HCT116 (cell line): ENCODE results near the gene TYMS. TPM values are rescaled to one million over a fixed set of nuclear protein-coding genes. Genes with fewer than 3 reads are reported as not detected.

Source experiments
- ATAC-seq: fragments of 200-7000 bp; cut with Tn5 transposase; 2 replicates; pipeline ENCODE4 v1.9.1; 2020; ENCODE audit warnings: mild to moderate bottlenecking, moderate library complexity
- BruUV-seq: library from RNA; stranded (reverse); fragments of 400-500 nt; replicated peaks from 2 replicates; lab custom pipeline; 2021; lab: Mats Ljungman, UMichigan
- CTCF ChIA-PET: fragments of 300-600 bp; sonication (Branson Sonifier 250); formaldehyde crosslinking; loops from one replicate; lab custom pipeline; 2021; ENCODE audit warnings: antibody characterized with exemption; lab: Charles Lee
- POLR2A ChIA-PET: fragments of 300-600, 350-600 bp; sonication (Branson Sonifier 250); formaldehyde crosslinking; loops from one replicate; lab custom pipeline; 2021; ENCODE audit warnings: antibody characterized with exemption; lab: Charles Lee
- RAD21 ChIA-PET, 2 experiments: fragments of 300-600 bp; sonication (Branson Sonifier 250); formaldehyde crosslinking; loops; one replicate each; lab custom pipeline; 2023; ENCODE audit warnings: low total read pairs in 2 of 2; ENCODE audit not compliant: uncharacterized antibody in 2 of 2, unreplicated experiment in 2 of 2, low non-redundant PET in 1 of 2; lab: Charles Lee
- DNase-seq: peaks from one replicate; pipeline ENCODE4 v3.0.0-alpha.2; 2010; ENCODE audit warnings: low read depth, low spot score
- H2AFZ ChIP-seq: fragments of 200-600 bp; shearing (Covaris generic), sonication (generic); 2 replicates; pipeline ENCODE4 v1.6.1; 2017; ENCODE audit warnings: low read depth, mixed run types, mixed read lengths, antibody characterized with exemption, low read length; ENCODE audit not compliant: poor library complexity, severe bottlenecking
- H3K27ac ChIP-seq: 2 replicates; pipeline ENCODE4 v1.5.1; 2012; ENCODE audit warnings: low read depth, low read length
- H3K27me3 ChIP-seq: fragments of 200-600 bp; sonication (generic); 2 replicates; pipeline ENCODE4 v1.6.1; 2016; ENCODE audit warnings: mixed run types, low read length, mixed read lengths; ENCODE audit not compliant: insufficient read depth
- H3K36me3 ChIP-seq, 2 experiments: fragments of 200-500 bp in 1 of 2; fragments of 200-600 bp in 1 of 2; sonication (Bioruptor generic) in 1 of 2; sonication (generic) in 1 of 2; 2 replicates each; pipeline versions ENCODE4 v1.5.1 to v1.6.1; 2014 to 2016; ENCODE audit warnings: low read length in 2 of 2, inconsistent platforms in 1 of 2, mixed read lengths in 1 of 2, mixed run types in 1 of 2; ENCODE audit not compliant: insufficient read depth in 2 of 2, control insufficient read depth in 1 of 2
- H3K4me1 ChIP-seq, 2 experiments: fragments of 200-600 bp in 1 of 2; sonication (generic) in 1 of 2; 2 replicates each; pipeline versions ENCODE4 v1.5.1 to v1.6.1; 2012 to 2017; ENCODE audit warnings: low read length in 2 of 2, inconsistent platforms in 1 of 2, mild to moderate bottlenecking in 1 of 2, mixed read lengths in 1 of 2, mixed run types in 1 of 2, moderate library complexity in 1 of 2; ENCODE audit not compliant: insufficient read depth in 2 of 2, control insufficient read depth in 1 of 2
- H3K4me2 ChIP-seq: fragments of 200-600 bp; sonication (generic); 2 replicates; pipeline ENCODE4 v1.6.1; 2017; ENCODE audit warnings: mixed run types, low read length, mixed read lengths
- H3K4me3 ChIP-seq, 2 experiments: fragments of 200-600 bp in 1 of 2; sonication (generic) in 1 of 2; replicated peaks in 1 of 2; 2 replicates each; pipeline ENCODE4 v1.5.1; 2011 to 2016; ENCODE audit warnings: low read length in 2 of 2, control low read depth in 1 of 2, low read depth in 1 of 2, mild to moderate bottlenecking in 1 of 2, mixed read lengths in 1 of 2, mixed run types in 1 of 2
- H3K79me2 ChIP-seq: fragments of 200-600 bp; sonication (generic); 2 replicates; pipeline ENCODE4 v1.6.1; 2017; ENCODE audit warnings: mild to moderate bottlenecking, mixed run types, low read length, moderate library complexity, mixed read lengths; ENCODE audit not compliant: insufficient read depth
- H3K9ac ChIP-seq: fragments of 200-600 bp; sonication (generic); 2 replicates; pipeline ENCODE4 v1.6.1; 2016; ENCODE audit warnings: low read length, mixed read lengths
- H3K9me2 ChIP-seq: fragments of 200-600 bp; sonication (generic), shearing (Covaris generic); 2 replicates; pipeline ENCODE4 v1.6.1; 2017; ENCODE audit warnings: mixed run types, mild to moderate bottlenecking, moderate library complexity; ENCODE audit not compliant: insufficient read depth
- H3K9me3 ChIP-seq, 2 experiments: fragments of 200-500 bp in 1 of 2; fragments of 200-600 bp in 1 of 2; sonication (Bioruptor generic) in 1 of 2; sonication (generic) in 1 of 2; 2 replicates each; pipeline ENCODE4 v1.6.1; 2014 to 2017; ENCODE audit warnings: low read length in 2 of 2, mixed read lengths in 2 of 2, inconsistent platforms in 1 of 2, low read depth in 1 of 2, mild to moderate bottlenecking in 1 of 2, mixed run types in 1 of 2, moderate library complexity in 1 of 2; ENCODE audit not compliant: control insufficient read depth in 1 of 2, insufficient read depth in 1 of 2
- H4K20me1 ChIP-seq: fragments of 200-600 bp; sonication (generic), shearing (Covaris generic); 2 replicates; pipeline ENCODE4 v1.6.1; 2017; ENCODE audit warnings: mixed run types, mild to moderate bottlenecking, moderate library complexity; ENCODE audit not compliant: insufficient read depth
- CBX3 ChIP-seq: IDR thresholded peaks from 2 replicates; pipeline ENCODE4 v1.6.1; 2012; ENCODE audit warnings: low read depth
- EGR1 ChIP-seq: IDR thresholded peaks from 2 replicates; pipeline ENCODE4 v1.6.1; 2012; ENCODE audit warnings: low read depth
- ELF1 ChIP-seq: IDR thresholded peaks from 2 replicates; pipeline ENCODE4 v1.6.1; 2012; ENCODE audit warnings: low read depth, borderline replicate concordance
- POLR2A ChIP-seq: IDR thresholded peaks from 2 replicates; pipeline ENCODE4 v1.7.0; 2011; ENCODE audit warnings: borderline replicate concordance; ENCODE audit not compliant: insufficient read depth, insufficient read length; ENCODE audit errors: extremely low read depth
- RAD21 ChIP-seq: IDR thresholded peaks from 2 replicates; pipeline ENCODE4 v1.6.1; 2012; ENCODE audit warnings: low read depth, mild to moderate bottlenecking
- YY1 ChIP-seq: IDR thresholded peaks from 2 replicates; pipeline ENCODE4 v1.6.1; 2011; ENCODE audit warnings: low read length, low read depth, moderate library complexity, mild to moderate bottlenecking; ENCODE audit not compliant: insufficient replicate concordance; ENCODE audit errors: extremely low read depth
- intact Hi-C: fragments of 100-400 bp; cut with micrococcal nuclease; formaldehyde crosslinking; loops from 2 replicates; pipeline ENCODE4 v1.10.0; 2022
- total RNA-seq: library from RNA; stranded (reverse); gene quantifications from one replicate; pipeline ENCODE4 v1.2.1, GENCODE V29; 2021; ENCODE audit not compliant: unreplicated experiment
- TF ChIP-seq, protein P1 (sequence below), 3 experiments: fragments of 200-600 bp in 1 of 3; sonication (generic) in 1 of 3; IDR thresholded peaks in 2 of 3; conservative IDR thresholded peaks in 1 of 3; 2 replicates each; pipeline ENCODE4 v1.5.1; 2012 to 2017; ENCODE audit warnings: low read depth in 2 of 3, low read length in 2 of 3, antibody characterized with exemption in 1 of 3, borderline replicate concordance in 1 of 3, control low read depth in 1 of 3, mild to moderate bottlenecking in 1 of 3, mixed read lengths in 1 of 3, mixed run types in 1 of 3, moderate library complexity in 1 of 3; ENCODE audit not compliant: insufficient read depth in 1 of 3
- TF ChIP-seq, protein P2 (sequence below): IDR thresholded peaks from 2 replicates; pipeline ENCODE4 v1.6.1; 2012; ENCODE audit warnings: low read depth

Gene TYMS
- total RNA-seq, 1 experiment from 2014 or later, result 245 TPM

DNA sequence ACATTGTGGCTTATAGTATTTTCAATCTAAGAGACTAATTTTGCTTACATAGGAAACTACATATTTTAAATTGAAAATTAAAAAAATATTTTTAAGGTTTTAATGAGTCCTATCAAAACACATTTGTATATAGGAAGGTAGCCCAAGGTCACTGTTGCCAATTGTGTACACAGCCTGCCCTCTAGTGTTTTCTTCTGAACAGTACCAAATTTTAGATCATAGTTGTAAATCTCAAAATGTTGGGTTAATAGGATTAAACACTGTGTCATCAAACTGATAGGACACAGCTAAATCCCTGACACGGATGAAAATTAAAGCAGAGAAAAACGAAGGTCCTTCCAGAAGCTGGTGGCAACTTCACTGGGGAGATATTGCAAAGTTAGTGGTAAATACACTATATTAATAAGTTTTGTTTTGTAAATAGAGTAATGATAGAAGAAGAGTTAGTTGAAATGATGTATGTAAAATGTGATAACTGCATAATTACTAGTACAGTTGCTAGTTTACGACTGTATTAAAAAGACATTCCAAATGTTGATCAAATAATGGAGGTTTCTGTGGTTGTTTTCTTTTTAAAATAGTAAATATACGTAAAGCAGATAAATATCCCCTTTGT lies 41.0 kb upstream of the TYMS start:
- Histone ChIP-seq H3K79me2 (no peaks in the 10 kb centered on the region), H2AFZ (no peak overlapping the region), H3K9me3 (no peaks in the 10 kb centered on the region), H3K36me3 (no peaks in the 10 kb centered on the region), H3K4me1 (no peaks in the 10 kb centered on the region), H3K4me2 (no peak overlapping the region), H3K4me3 (no peak overlapping the region), H3K9ac (no peak overlapping the region), H3K27ac (no peak overlapping the region), H4K20me1 (no peaks in the 10 kb centered on the region), H3K9me2 (no peaks in the 10 kb centered on the region), H3K27me3 (no peaks in the 10 kb centered on the region)
- CTCF ChIA-PET, result interaction anchor here (0.8 kb wide), 1 partner anchor 325 kb away, joined by 3 read pairs; no protein-coding TSS in a partner anchor
- no TSS peak for BruUV-seq
- DNase-seq (peak; percentile 35), ATAC-seq (peak; percentile 78)
- intact Hi-C loops, result loop anchor here (1.0 to 5.0 kb wide), 3 partner anchors 19 to 330 kb away; no protein-coding TSS in a partner anchor
- TF ChIP-seq, protein P1, sequence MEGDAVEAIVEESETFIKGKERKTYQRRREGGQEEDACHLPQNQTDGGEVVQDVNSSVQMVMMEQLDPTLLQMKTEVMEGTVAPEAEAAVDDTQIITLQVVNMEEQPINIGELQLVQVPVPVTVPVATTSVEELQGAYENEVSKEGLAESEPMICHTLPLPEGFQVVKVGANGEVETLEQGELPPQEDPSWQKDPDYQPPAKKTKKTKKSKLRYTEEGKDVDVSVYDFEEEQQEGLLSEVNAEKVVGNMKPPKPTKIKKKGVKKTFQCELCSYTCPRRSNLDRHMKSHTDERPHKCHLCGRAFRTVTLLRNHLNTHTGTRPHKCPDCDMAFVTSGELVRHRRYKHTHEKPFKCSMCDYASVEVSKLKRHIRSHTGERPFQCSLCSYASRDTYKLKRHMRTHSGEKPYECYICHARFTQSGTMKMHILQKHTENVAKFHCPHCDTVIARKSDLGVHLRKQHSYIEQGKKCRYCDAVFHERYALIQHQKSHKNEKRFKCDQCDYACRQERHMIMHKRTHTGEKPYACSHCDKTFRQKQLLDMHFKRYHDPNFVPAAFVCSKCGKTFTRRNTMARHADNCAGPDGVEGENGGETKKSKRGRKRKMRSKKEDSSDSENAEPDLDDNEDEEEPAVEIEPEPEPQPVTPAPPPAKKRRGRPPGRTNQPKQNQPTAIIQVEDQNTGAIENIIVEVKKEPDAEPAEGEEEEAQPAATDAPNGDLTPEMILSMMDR (IDR thresholded peaks at IDR 0.05 in 2 of 3, conservative IDR thresholded peaks at IDR 0.05 in 1 of 3; ENCODE audit: borderline replicate concordance in 1 of 3, insufficient read depth in 1 of 3, low read depth in 2 of 3, low read length in 2 of 3), result peak; percentile 62 to 76 (median 69)
- TF ChIP-seq EGR1 (no peak), RAD21 (peak; percentile 85), POLR2A (no peak), YY1 (no peak), ELF1 (no peak), CBX3 (no peak)
- TF ChIP-seq, protein P2, sequence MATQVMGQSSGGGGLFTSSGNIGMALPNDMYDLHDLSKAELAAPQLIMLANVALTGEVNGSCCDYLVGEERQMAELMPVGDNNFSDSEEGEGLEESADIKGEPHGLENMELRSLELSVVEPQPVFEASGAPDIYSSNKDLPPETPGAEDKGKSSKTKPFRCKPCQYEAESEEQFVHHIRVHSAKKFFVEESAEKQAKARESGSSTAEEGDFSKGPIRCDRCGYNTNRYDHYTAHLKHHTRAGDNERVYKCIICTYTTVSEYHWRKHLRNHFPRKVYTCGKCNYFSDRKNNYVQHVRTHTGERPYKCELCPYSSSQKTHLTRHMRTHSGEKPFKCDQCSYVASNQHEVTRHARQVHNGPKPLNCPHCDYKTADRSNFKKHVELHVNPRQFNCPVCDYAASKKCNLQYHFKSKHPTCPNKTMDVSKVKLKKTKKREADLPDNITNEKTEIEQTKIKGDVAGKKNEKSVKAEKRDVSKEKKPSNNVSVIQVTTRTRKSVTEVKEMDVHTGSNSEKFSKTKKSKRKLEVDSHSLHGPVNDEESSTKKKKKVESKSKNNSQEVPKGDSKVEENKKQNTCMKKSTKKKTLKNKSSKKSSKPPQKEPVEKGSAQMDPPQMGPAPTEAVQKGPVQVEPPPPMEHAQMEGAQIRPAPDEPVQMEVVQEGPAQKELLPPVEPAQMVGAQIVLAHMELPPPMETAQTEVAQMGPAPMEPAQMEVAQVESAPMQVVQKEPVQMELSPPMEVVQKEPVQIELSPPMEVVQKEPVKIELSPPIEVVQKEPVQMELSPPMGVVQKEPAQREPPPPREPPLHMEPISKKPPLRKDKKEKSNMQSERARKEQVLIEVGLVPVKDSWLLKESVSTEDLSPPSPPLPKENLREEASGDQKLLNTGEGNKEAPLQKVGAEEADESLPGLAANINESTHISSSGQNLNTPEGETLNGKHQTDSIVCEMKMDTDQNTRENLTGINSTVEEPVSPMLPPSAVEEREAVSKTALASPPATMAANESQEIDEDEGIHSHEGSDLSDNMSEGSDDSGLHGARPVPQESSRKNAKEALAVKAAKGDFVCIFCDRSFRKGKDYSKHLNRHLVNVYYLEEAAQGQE, result no peak
- RAD21 ChIA-PET, result no interaction called here
- POLR2A ChIA-PET, result no interaction called here
